GM19043 (cell line): ENCODE results near the gene SCO1.

Source experiments
- ATAC-seq: cut with Tn5 transposase; IDR thresholded peaks from one replicate; pipeline ENCODE4 v1.9.1; 2021; ENCODE audit warnings: low read depth; ENCODE audit not compliant: unreplicated experiment

SCO1 gene

DNA sequence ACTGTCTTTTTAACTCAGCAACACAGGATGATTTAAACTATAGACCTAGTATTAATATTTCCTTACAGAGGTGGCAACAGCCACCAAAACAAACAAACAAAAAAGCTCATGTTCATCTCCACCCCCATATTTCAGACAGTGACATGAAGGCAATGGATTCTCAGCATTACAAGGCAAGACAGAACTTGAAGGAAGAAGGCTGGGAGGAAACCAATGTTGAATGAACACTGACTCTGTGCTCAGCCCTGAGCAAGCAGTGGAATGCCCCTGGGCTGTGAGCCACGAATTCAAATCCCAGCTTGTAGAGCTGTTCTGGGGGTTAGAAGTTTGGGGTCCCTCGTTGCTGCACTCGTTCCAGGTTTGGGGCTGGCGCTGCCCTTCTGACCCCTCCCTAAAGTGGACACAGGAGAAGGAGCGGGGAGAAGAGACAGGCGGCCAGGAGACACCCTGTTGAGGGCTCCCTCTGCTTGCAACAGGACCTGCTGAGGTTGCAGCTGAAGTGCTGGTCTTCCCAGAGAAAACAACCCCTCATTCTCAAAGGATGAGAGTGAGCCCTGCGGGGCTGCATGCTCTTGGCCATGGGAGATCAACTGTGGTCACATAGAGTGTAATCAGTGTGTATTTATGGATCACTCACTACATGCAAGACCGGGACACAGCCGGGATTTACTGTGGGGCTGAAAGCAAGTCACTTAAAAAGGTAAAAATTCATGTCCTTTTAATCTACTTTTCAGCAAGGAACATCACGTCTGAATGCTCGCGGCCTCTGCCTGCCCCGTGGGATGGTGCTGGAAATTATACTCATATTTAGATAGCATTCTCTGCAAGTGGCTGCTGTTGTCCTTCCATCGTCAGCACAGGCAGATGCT, 74.5 kb downstream of the SCO1 start:
- ATAC-seq, result no peak
